Neural progenitor cell (in vitro differentiated cells): ENCODE data around the gene DBNDD1. TPM values are rescaled to one million over a fixed set of nuclear protein-coding genes. Genes with fewer than 3 reads are reported as not detected.
A peak's percentile ranks its signal among the peaks of the same experiment; 100 is the strongest.
"Not testable (repeated sequence)": the region's sequence is repeated elsewhere in the genome, so short reads cannot be mapped to it uniquely, and the experiment has no call there.

ENCODE experiments used
- DNase-seq: peaks from one replicate; pipeline ENCODE4 v3.0.0-alpha.2; 2016; ENCODE audit warnings: low spot score
- H2AFZ ChIP-seq: fragments of 200-600 bp; sonication (generic); replicated peaks from 2 replicates; pipeline ENCODE4 v1.6.1; 2016; ENCODE audit warnings: antibody characterized with exemption
- H3F3A ChIP-seq: fragments of 200-600 bp; sonication (generic); 2 replicates; pipeline ENCODE4 v1.6.1; 2016; ENCODE audit warnings: antibody characterized with exemption, low read depth
- H3K27ac ChIP-seq: fragments of 200-600 bp; sonication (generic); 2 replicates; pipeline ENCODE4 v1.5.1; 2016; ENCODE audit warnings: mild to moderate bottlenecking
- H3K27me3 ChIP-seq: fragments of 200-600 bp; sonication (generic); 2 replicates; pipeline ENCODE4 v1.6.1; 2016; ENCODE audit warnings: mild to moderate bottlenecking, moderate library complexity
- H3K36me3 ChIP-seq: fragments of 200-600 bp; sonication (generic); 2 replicates; pipeline ENCODE4 v1.5.1; 2016
- H3K4me1 ChIP-seq: fragments of 200-600 bp; sonication (generic); 2 replicates; pipeline ENCODE4 v1.6.1; 2016; ENCODE audit warnings: mixed run types
- H3K4me2 ChIP-seq: fragments of 200-600 bp; sonication (generic); 2 replicates; pipeline ENCODE4 v1.6.1; 2016
- H3K4me3 ChIP-seq: fragments of 200-600 bp; sonication (generic); 2 replicates; pipeline ENCODE4 v1.5.1; 2016
- H3K79me2 ChIP-seq: fragments of 200-600 bp; sonication (generic); 2 replicates; pipeline ENCODE4 v1.6.1; 2016; ENCODE audit warnings: low read depth
- H3K9ac ChIP-seq: fragments of 200-600 bp; sonication (generic); 2 replicates; pipeline ENCODE4 v1.6.1; 2016
- H3K9me3 ChIP-seq: fragments of 200-600 bp; sonication (generic); 2 replicates; pipeline ENCODE4 v1.5.1; 2016; ENCODE audit warnings: low read depth
- H4K20me1 ChIP-seq: fragments of 200-600 bp; sonication (generic); 2 replicates; pipeline ENCODE4 v1.6.1; 2016; ENCODE audit warnings: low read depth
- H3K27ac Mint-ChIP-seq: 3 replicates; pipeline ENCODE4 v1.8.0; 2021; ENCODE audit warnings: mixed read lengths
- H3K27me3 Mint-ChIP-seq: 2 replicates; pipeline ENCODE4 v1.8.0; 2022; ENCODE audit warnings: low read depth, mild to moderate bottlenecking, inconsistent platforms, moderate library complexity, mixed read lengths; ENCODE audit not compliant: insufficient read depth
- H3K36me3 Mint-ChIP-seq: 3 replicates; pipeline ENCODE4 v1.8.0; 2021; ENCODE audit warnings: mixed read lengths
- H3K4me1 Mint-ChIP-seq: 3 replicates; pipeline ENCODE4 v1.8.0; 2021; ENCODE audit warnings: mixed read lengths
- H3K4me3 Mint-ChIP-seq: 3 replicates; pipeline ENCODE4 v1.8.0; 2021; ENCODE audit warnings: mild to moderate bottlenecking, moderate library complexity, mixed read lengths
- H3K9me3 Mint-ChIP-seq: 3 replicates; pipeline ENCODE4 v1.8.0; 2020; ENCODE audit warnings: mixed read lengths
- EZH2 ChIP-seq: fragments of 200-600 bp; sonication (generic); IDR thresholded peaks from 2 replicates; pipeline ENCODE4 v1.6.1; 2017; ENCODE audit warnings: antibody characterized with exemption, mild to moderate bottlenecking, moderate library complexity
- EZH2phosphoT487 ChIP-seq: fragments of 200-600 bp; sonication (generic); IDR thresholded peaks from 2 replicates; pipeline ENCODE4 v1.6.1; 2017; ENCODE audit warnings: antibody characterized with exemption
- total RNA-seq: library from RNA; depleted of rRNA; stranded (reverse); fragments of >200 nt; gene quantifications from 2 replicates; pipeline ENCODE4 v1.2.3, GENCODE V29; 2015; ENCODE audit warnings: low replicate concordance
- TF ChIP-seq, protein P1 (sequence below): fragments of 200-600 bp; sonication (generic); IDR thresholded peaks from 2 replicates; pipeline ENCODE4 v1.5.1; 2017; ENCODE audit warnings: antibody characterized with exemption, mild to moderate bottlenecking

DBNDD1 gene
- total RNA-seq, 1 donor from 2014 or later: 5.2 TPM

DNA sequence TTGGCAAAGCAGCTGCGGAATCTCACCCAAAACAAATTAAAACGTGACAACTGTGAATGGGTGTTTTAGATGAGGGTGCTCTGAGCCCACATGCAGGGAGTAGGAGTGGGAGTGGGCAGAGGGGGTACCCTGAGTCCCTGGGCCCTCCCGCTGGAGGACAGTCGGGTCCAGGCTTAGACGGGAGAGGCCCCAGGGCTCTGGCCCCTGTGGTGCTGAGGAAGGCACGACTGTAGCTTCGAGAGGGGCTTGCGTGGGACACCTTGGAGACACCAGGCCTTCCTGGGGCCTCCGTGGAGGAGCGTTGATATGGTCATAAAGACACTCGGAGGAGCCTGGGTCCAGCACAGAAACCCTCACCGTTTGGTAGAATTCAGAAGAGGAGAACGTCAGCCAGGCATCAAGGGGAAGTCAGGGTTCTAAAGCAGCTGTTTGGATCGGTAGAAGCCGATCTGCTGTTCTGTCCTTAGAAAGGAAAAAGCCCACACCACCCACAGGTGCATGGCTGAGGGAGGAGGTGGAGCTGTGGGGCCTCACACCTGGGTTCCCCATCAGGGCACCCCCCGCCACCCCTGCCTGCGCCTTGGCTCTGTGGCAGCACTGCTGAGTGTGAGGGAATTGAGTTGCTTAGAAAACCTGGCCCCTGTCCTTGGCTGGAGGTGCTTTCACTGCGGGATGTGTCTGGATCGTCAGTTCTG lies 18.4 kb downstream of the DBNDD1 start:
- Mint-ChIP-seq H3K4me1 (no peaks in the 10 kb centered on the region), H3K9me3 (peaks cover 1% of the 10 kb centered on the region), H3K36me3 (peaks cover 14% of the 10 kb centered on the region), H3K27me3 (peaks cover 9% of the 10 kb centered on the region), H3K4me3 (no peak overlapping the region), H3K27ac (no peak overlapping the region)
- Histone ChIP-seq H3K79me2 (peaks cover 4% of the 10 kb centered on the region), H3K27ac (no peak overlapping the region), H3K9me3 (no peaks in the 10 kb centered on the region), H2AFZ (no peak overlapping the region), H3K9ac (no peak overlapping the region), H3K4me2 (no peak overlapping the region), H3K27me3 (no peaks in the 10 kb centered on the region), H4K20me1 (no peaks in the 10 kb centered on the region), H3K4me1 (no peaks in the 10 kb centered on the region), H3K4me3 (no peak overlapping the region), H3K36me3 (no peaks in the 10 kb centered on the region), H3F3A (peaks cover 8% of the 10 kb centered on the region)
- DNase-seq: no peak
- TF ChIP-seq EZH2 (no peak), EZH2phosphoT487 (no peak)
- TF ChIP-seq, protein P1, sequence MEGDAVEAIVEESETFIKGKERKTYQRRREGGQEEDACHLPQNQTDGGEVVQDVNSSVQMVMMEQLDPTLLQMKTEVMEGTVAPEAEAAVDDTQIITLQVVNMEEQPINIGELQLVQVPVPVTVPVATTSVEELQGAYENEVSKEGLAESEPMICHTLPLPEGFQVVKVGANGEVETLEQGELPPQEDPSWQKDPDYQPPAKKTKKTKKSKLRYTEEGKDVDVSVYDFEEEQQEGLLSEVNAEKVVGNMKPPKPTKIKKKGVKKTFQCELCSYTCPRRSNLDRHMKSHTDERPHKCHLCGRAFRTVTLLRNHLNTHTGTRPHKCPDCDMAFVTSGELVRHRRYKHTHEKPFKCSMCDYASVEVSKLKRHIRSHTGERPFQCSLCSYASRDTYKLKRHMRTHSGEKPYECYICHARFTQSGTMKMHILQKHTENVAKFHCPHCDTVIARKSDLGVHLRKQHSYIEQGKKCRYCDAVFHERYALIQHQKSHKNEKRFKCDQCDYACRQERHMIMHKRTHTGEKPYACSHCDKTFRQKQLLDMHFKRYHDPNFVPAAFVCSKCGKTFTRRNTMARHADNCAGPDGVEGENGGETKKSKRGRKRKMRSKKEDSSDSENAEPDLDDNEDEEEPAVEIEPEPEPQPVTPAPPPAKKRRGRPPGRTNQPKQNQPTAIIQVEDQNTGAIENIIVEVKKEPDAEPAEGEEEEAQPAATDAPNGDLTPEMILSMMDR: no peak

GRCh38 chr16:89999831-90000574 lies 19.3 kb downstream of the DBNDD1 start:
- H3K36me3 ChIP-seq: no peaks in the 10 kb centered on the region

DNA sequence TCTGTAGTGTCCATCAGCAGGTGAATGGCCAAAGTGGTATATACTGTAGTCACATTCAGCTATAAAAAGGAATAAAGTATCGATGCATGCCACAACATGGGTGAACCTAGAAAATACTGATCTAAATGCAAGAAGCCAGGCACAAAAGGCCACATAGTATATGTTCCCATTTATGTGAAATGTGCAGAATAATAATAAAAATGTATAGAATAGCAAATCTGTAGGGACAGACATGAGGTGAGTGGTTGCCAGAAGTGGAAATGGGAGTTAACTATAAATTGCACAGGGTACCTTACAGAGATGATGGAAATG lies 23.1 kb downstream of the DBNDD1 start:
- no peak for DNase-seq
- Histone ChIP-seq H3K27me3 (no peaks in the 10 kb centered on the region), H3F3A (peaks cover 32% of the 10 kb centered on the region), H3K9me3 (no peaks in the 10 kb centered on the region), H4K20me1 (no peaks in the 10 kb centered on the region), H3K36me3 (no peaks in the 10 kb centered on the region), H3K9ac (no peak overlapping the region), H3K4me1 (no peaks in the 10 kb centered on the region), H2AFZ (no peak overlapping the region), H3K4me2 (no peak overlapping the region), H3K4me3 (no peak overlapping the region), H3K79me2 (peaks cover 4% of the 10 kb centered on the region), H3K27ac (no peak overlapping the region)
- Mint-ChIP-seq H3K36me3 (peaks cover 45% of the 10 kb centered on the region), H3K4me1 (no peaks in the 10 kb centered on the region), H3K4me3 (no peak overlapping the region), H3K27ac (no peak overlapping the region), H3K9me3 (peaks cover 2% of the 10 kb centered on the region), H3K27me3 (peaks cover 22% of the 10 kb centered on the region)
- no peak for TF ChIP-seq EZH2
- no peak for TF ChIP-seq EZH2phosphoT487
- TF ChIP-seq, protein P1: no peak

More at GRCh38 chr16:89999831-90000574, 19.3 kb downstream of the DBNDD1 start:
- H3K9ac ChIP-seq: no peak overlapping the region
- Mint-ChIP-seq H3K4me3 (no peak overlapping the region), H3K4me1 (no peaks in the 10 kb centered on the region), H3K36me3 (peaks cover 21% of the 10 kb centered on the region), H3K27me3 (peaks cover 13% of the 10 kb centered on the region), H3K27ac (no peak overlapping the region), H3K9me3 (peaks cover 2% of the 10 kb centered on the region)
- peaks cover 17% of the 10 kb centered on the region for H3F3A ChIP-seq
- H3K27me3 ChIP-seq: no peaks in the 10 kb centered on the region
- H2AFZ ChIP-seq: no peak overlapping the region
- H3K4me2 ChIP-seq: no peak overlapping the region
- no peak overlapping the region for H3K4me3 ChIP-seq
- H3K9me3 ChIP-seq: no peaks in the 10 kb centered on the region
- TF ChIP-seq, protein P1: peak; percentile 11
- TF ChIP-seq EZH2 (no peak), EZH2phosphoT487 (no peak)
- peaks cover 4% of the 10 kb centered on the region for H3K79me2 ChIP-seq
- no peaks in the 10 kb centered on the region for H4K20me1 ChIP-seq
- no peak for DNase-seq
- no peak overlapping the region for H3K27ac ChIP-seq
- no peaks in the 10 kb centered on the region for H3K4me1 ChIP-seq

GRCh38 chr16:89995475-89996177 lies 23.6 kb downstream of the DBNDD1 start:
- not testable (repeated sequence) for H3K4me1 ChIP-seq, H2AFZ ChIP-seq, H3K4me2 ChIP-seq, H3K9me3 ChIP-seq, H3K4me3 ChIP-seq, H4K20me1 ChIP-seq, H3K9me3 Mint-ChIP-seq, H3K27me3 ChIP-seq, H3K27ac ChIP-seq, H3K4me1 Mint-ChIP-seq, H3K36me3 ChIP-seq, H3K27ac Mint-ChIP-seq, H3K79me2 ChIP-seq, H3K4me3 Mint-ChIP-seq, H3K9ac ChIP-seq
- Mint-ChIP-seq H3K27me3 (peaks cover 21% of the 10 kb centered on the region), H3K36me3 (peaks cover 48% of the 10 kb centered on the region)
- H3F3A ChIP-seq: peaks cover 32% of the 10 kb centered on the region
- peak; percentile 48 for DNase-seq

- H4K20me1 ChIP-seq, H3K9me3 Mint-ChIP-seq, H3K27ac ChIP-seq, H3K79me2 ChIP-seq, H3K4me1 ChIP-seq, H3K4me3 Mint-ChIP-seq, H3K4me1 Mint-ChIP-seq, H3K9ac ChIP-seq, H3K36me3 ChIP-seq, H3K4me2 ChIP-seq, H2AFZ ChIP-seq, H3K9me3 ChIP-seq, H3K27ac Mint-ChIP-seq, H3K27me3 ChIP-seq, H3K4me3 ChIP-seq: not testable (repeated sequence)
- H3F3A ChIP-seq: peaks cover 32% of the 10 kb centered on the region
- H3K27me3 Mint-ChIP-seq: peaks cover 18% of the 10 kb centered on the region
- peaks cover 50% of the 10 kb centered on the region for H3K36me3 Mint-ChIP-seq
- peak; percentile 48 for DNase-seq
These were observed 24.4 kb downstream of the DBNDD1 start for GRCh38 chr16:89994721-89995474.
